H9 (cell line): ENCODE results near the gene POLR1D. TPM values are rescaled to one million over a fixed set of nuclear protein-coding genes. Genes with fewer than 3 reads are reported as not detected.
A peak's percentile ranks its signal among the peaks of the same experiment; 100 is the strongest.

Experiments used
- DNase-seq: peaks from one replicate; pipeline ENCODE4 v3.0.0-alpha.2; 2017
- H2AFZ ChIP-seq: one replicate; pipeline ENCODE4 v1.6.1; 2013; ENCODE audit warnings: mild to moderate bottlenecking, low read length, control low read depth, moderate library complexity
- H2AK5ac ChIP-seq: 2 replicates; pipeline ENCODE4 v1.6.1; 2013; ENCODE audit warnings: low read length, control low read depth, mixed read lengths; ENCODE audit not compliant: insufficient read length
- H2BK120ac ChIP-seq: one replicate; pipeline ENCODE4 v1.6.1; 2013; ENCODE audit warnings: low read depth, mild to moderate bottlenecking, low read length, control low read depth, inconsistent platforms; ENCODE audit not compliant: poor library complexity, severe bottlenecking
- H2BK12ac ChIP-seq: 2 replicates; pipeline ENCODE4 v1.6.1; 2013; ENCODE audit warnings: low read length, control low read depth, mixed read lengths, low read depth; ENCODE audit not compliant: insufficient read length
- H2BK15ac ChIP-seq: 2 replicates; pipeline ENCODE4 v1.6.1; 2013; ENCODE audit warnings: low read depth, low read length, control low read depth
- H2BK20ac ChIP-seq: one replicate; pipeline ENCODE4 v1.6.1; 2013; ENCODE audit warnings: low read depth, mild to moderate bottlenecking, low read length, control low read depth, inconsistent platforms; ENCODE audit not compliant: poor library complexity, severe bottlenecking
- H2BK5ac ChIP-seq: 2 replicates; pipeline ENCODE4 v1.6.1; 2013; ENCODE audit warnings: low read length, control low read depth, mixed read lengths; ENCODE audit not compliant: insufficient read length
- H3K14ac ChIP-seq: 2 replicates; pipeline ENCODE4 v1.6.1; 2013; ENCODE audit warnings: low read length, control low read depth; ENCODE audit not compliant: insufficient read depth
- H3K18ac ChIP-seq: 2 replicates; pipeline ENCODE4 v1.6.1; 2013; ENCODE audit warnings: low read depth, mild to moderate bottlenecking, mixed read lengths, low read length, control low read depth; ENCODE audit not compliant: insufficient read length
- H3K23ac ChIP-seq: 2 replicates; pipeline ENCODE4 v1.6.1; 2013; ENCODE audit warnings: low read length, control low read depth, mixed read lengths, low read depth; ENCODE audit not compliant: insufficient read length
- H3K23me2 ChIP-seq: 2 replicates; pipeline ENCODE4 v1.6.1; 2013; ENCODE audit warnings: low read depth, mild to moderate bottlenecking, mixed read lengths, low read length, control low read depth; ENCODE audit not compliant: insufficient read length, poor library complexity, severe bottlenecking
- H3K27ac ChIP-seq: 2 replicates; pipeline ENCODE4 v1.5.1; 2013; ENCODE audit warnings: low read length, control low read depth, mixed read lengths, low read depth; ENCODE audit not compliant: insufficient read length
- H3K27me3 ChIP-seq: 2 replicates; pipeline ENCODE4 v1.6.1; 2013; ENCODE audit warnings: low read length, control low read depth, inconsistent platforms; ENCODE audit not compliant: insufficient read depth
- H3K4ac ChIP-seq: 2 replicates; pipeline ENCODE4 v1.6.1; 2013; ENCODE audit warnings: low read depth, mild to moderate bottlenecking, control low read depth, inconsistent platforms, low read length, moderate library complexity
- H3K4me1 ChIP-seq: 2 replicates; pipeline ENCODE4 v1.6.1; 2013; ENCODE audit warnings: low read length, control low read depth, inconsistent platforms; ENCODE audit not compliant: insufficient read depth
- H3K4me2 ChIP-seq: 2 replicates; pipeline ENCODE4 v1.6.1; 2013; ENCODE audit warnings: low read length, control low read depth, mixed read lengths; ENCODE audit not compliant: insufficient read length, insufficient read depth
- H3K56ac ChIP-seq: 2 replicates; pipeline ENCODE4 v1.6.1; 2013; ENCODE audit warnings: low read depth, mild to moderate bottlenecking, mixed read lengths, low read length, control low read depth; ENCODE audit not compliant: insufficient read length
- H3K79me1 ChIP-seq: 2 replicates; pipeline ENCODE4 v1.6.1; 2013; ENCODE audit warnings: low read depth, mild to moderate bottlenecking, moderate library complexity, low read length, control low read depth, inconsistent platforms; ENCODE audit not compliant: insufficient read depth, poor library complexity, severe bottlenecking
- H3K79me2 ChIP-seq: 2 replicates; pipeline ENCODE4 v1.6.1; 2013; ENCODE audit warnings: low read length, control low read depth, inconsistent platforms; ENCODE audit not compliant: insufficient read depth
- H3K9ac ChIP-seq: 2 replicates; pipeline ENCODE4 v1.6.1; 2013; ENCODE audit warnings: low read length, control low read depth, mixed read lengths; ENCODE audit not compliant: insufficient read length; ENCODE audit errors: extremely low read depth
- H3K9me3 ChIP-seq: one replicate; pipeline ENCODE4 v1.6.1; 2013; ENCODE audit warnings: low read depth, low read length, inconsistent platforms; ENCODE audit not compliant: control insufficient read depth
- H3T11ph ChIP-seq: one replicate; pipeline ENCODE4 v1.6.1; 2013; ENCODE audit warnings: mild to moderate bottlenecking, low read length, control low read depth, inconsistent platforms
- H4K20me1 ChIP-seq: one replicate; pipeline ENCODE4 v1.6.1; 2013; ENCODE audit not compliant: control insufficient read depth, insufficient read length, insufficient read depth
- H4K5ac ChIP-seq: 2 replicates; pipeline ENCODE4 v1.6.1; 2013; ENCODE audit warnings: low read depth, mild to moderate bottlenecking, mixed read lengths, low read length, control low read depth; ENCODE audit not compliant: insufficient read length
- H4K8ac ChIP-seq: replicated peaks from 2 replicates; pipeline ENCODE4 v1.6.1; 2013; ENCODE audit warnings: low read length, control low read depth, mixed read lengths, low read depth; ENCODE audit not compliant: insufficient read length
- H4K91ac ChIP-seq: 2 replicates; pipeline ENCODE4 v1.6.1; 2013; ENCODE audit warnings: low read depth, mild to moderate bottlenecking, moderate library complexity, mixed read lengths, low read length, control low read depth; ENCODE audit not compliant: insufficient read length
- H3K27ac Mint-ChIP-seq, 3 experiments: 2 replicates in 2 of 3; 3 replicates in 1 of 3; pipeline ENCODE4 v1.8.0; 2020 to 2021; ENCODE audit warnings: mixed read lengths in 3 of 3, mild to moderate bottlenecking in 1 of 3, moderate library complexity in 1 of 3
- H3K27me3 Mint-ChIP-seq: 2 replicates; pipeline ENCODE4 v1.8.0; 2021; ENCODE audit warnings: low read depth, mild to moderate bottlenecking, moderate library complexity, mixed read lengths
- H3K36me3 Mint-ChIP-seq, 3 experiments: 2 replicates in 2 of 3; 3 replicates in 1 of 3; pipeline ENCODE4 v1.8.0; 2020 to 2021; ENCODE audit warnings: low read depth in 3 of 3, mixed read lengths in 3 of 3; ENCODE audit not compliant: insufficient read depth in 1 of 3
- H3K4me1 Mint-ChIP-seq, 2 experiments: 2 replicates each; pipeline ENCODE4 v1.8.0; 2020; ENCODE audit warnings: mixed read lengths in 2 of 2
- H3K4me3 Mint-ChIP-seq, 2 experiments: 2 replicates in 1 of 2; 3 replicates in 1 of 2; pipeline ENCODE4 v1.8.0; 2020 to 2021; ENCODE audit warnings: mild to moderate bottlenecking in 2 of 2, mixed read lengths in 2 of 2, moderate library complexity in 1 of 2
- H3K9me3 Mint-ChIP-seq, 2 experiments: 2 replicates in 1 of 2; 3 replicates in 1 of 2; pipeline ENCODE4 v1.8.0; 2020; ENCODE audit warnings: mild to moderate bottlenecking in 2 of 2, mixed read lengths in 2 of 2, moderate library complexity in 1 of 2
- WGBS: extraction: QIAGEN DNeasy Blood & Tissue Kit; methylation state at CpG from one replicate; pipeline ENCODE4 v1.1.7; 2013; ENCODE audit warnings: missing lambda C conversion rate, low lambda C conversion rate, mixed read lengths; ENCODE audit not compliant: insufficient read length; ENCODE audit errors: extremely low coverage; 5-methylcytosine and 5-hydroxymethylcytosine counted together
- total RNA-seq: library from RNA; stranded (reverse); gene quantifications from 2 replicates; pipeline ENCODE4 v1.2.1, GENCODE V29; 2021
- TF ChIP-seq, protein P1 (sequence below): fragments of 200-600 bp; sonication (generic); conservative IDR thresholded peaks from 3 replicates; pipeline ENCODE4 v1.8.0; 2021; ENCODE audit warnings: antibody characterized with exemption, mild to moderate bottlenecking

POLR1D gene
- total RNA-seq, 1 experiment from 2014 or later, result 167 TPM

DNA sequence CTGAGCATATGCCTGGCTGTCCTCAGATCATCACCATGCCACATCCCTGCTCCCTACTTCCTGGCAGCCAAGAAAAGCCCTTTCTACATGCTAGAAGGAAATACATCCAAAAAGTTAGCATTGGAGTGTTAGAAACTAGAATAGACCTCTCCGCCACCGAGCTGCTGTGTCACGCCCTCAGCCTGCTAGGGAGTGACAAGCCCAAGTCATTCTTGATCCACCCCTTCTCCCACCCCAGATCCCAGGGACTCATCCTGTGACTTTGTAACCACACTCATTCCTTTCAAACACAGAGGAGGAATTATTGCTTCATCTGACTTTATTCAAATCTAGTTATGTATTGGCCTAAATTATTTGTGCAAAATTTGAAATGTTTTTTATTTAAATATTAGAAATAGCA, 45.3 kb downstream of the POLR1D start:
- Mint-ChIP-seq H3K4me3 (no peak overlapping the region), H3K27me3 (no peaks in the 10 kb centered on the region), H3K36me3 (peaks cover 8 to 14% (median 10%) of the 10 kb centered on the region in 3 experiments; a peak in 6 of 7 replicates), H3K27ac (peak overlapping the region in 2 of 3 experiments; percentile 9 to 65; a peak in 2 of 7 replicates), H3K4me1 (peaks cover 8 to 14% of the 10 kb centered on the region in 2 experiments; a peak in 3 of 4 replicates), H3K9me3 (peaks cover 0 to 2% of the 10 kb centered on the region in 2 experiments; a peak in 1 of 5 replicates)
- H3K9ac ChIP-seq, result no peak overlapping the region
- H3T11ph ChIP-seq, result no peak overlapping the region
- no peak overlapping the region for H2BK12ac ChIP-seq
- no peak for DNase-seq
- no CpG with 5 or more reads among the region's 3 CpGs for WGBS
- no peaks in the 10 kb centered on the region for H4K20me1 ChIP-seq
- H2AK5ac ChIP-seq, result no peak overlapping the region
- H3K9me3 ChIP-seq, result no peaks in the 10 kb centered on the region
- H4K91ac ChIP-seq, result no peak overlapping the region
- H3K4ac ChIP-seq, result no peak overlapping the region
- no peak overlapping the region for H2BK15ac ChIP-seq
- no peak overlapping the region for H4K8ac ChIP-seq
- H2BK20ac ChIP-seq, result no peak overlapping the region
- H3K27me3 ChIP-seq, result no peaks in the 10 kb centered on the region
- no peak overlapping the region for H3K14ac ChIP-seq
- no peak overlapping the region for H2AFZ ChIP-seq
- TF ChIP-seq, protein P1, sequence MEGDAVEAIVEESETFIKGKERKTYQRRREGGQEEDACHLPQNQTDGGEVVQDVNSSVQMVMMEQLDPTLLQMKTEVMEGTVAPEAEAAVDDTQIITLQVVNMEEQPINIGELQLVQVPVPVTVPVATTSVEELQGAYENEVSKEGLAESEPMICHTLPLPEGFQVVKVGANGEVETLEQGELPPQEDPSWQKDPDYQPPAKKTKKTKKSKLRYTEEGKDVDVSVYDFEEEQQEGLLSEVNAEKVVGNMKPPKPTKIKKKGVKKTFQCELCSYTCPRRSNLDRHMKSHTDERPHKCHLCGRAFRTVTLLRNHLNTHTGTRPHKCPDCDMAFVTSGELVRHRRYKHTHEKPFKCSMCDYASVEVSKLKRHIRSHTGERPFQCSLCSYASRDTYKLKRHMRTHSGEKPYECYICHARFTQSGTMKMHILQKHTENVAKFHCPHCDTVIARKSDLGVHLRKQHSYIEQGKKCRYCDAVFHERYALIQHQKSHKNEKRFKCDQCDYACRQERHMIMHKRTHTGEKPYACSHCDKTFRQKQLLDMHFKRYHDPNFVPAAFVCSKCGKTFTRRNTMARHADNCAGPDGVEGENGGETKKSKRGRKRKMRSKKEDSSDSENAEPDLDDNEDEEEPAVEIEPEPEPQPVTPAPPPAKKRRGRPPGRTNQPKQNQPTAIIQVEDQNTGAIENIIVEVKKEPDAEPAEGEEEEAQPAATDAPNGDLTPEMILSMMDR, result no peak
- H3K23ac ChIP-seq, result no peak overlapping the region
- H3K79me2 ChIP-seq, result no peaks in the 10 kb centered on the region
- no peak overlapping the region for H3K18ac ChIP-seq
- no peak overlapping the region for H3K56ac ChIP-seq
- no peaks in the 10 kb centered on the region for H3K4me1 ChIP-seq
- no peak overlapping the region for H3K27ac ChIP-seq
- no peak overlapping the region for H4K5ac ChIP-seq
- no peaks in the 10 kb centered on the region for H3K23me2 ChIP-seq
- H2BK5ac ChIP-seq, result no peak overlapping the region
- H3K4me2 ChIP-seq, result no peak overlapping the region
- H2BK120ac ChIP-seq, result no peak overlapping the region
- H3K79me1 ChIP-seq, result no peaks in the 10 kb centered on the region
